GM19452 (cell line): ENCODE data around the gene KCNJ12.

Experiments
- ATAC-seq: cut with Tn5 transposase; IDR thresholded peaks from one replicate; pipeline ENCODE4 v1.9.1; 2021; ENCODE audit not compliant: unreplicated experiment

KCNJ12 gene

DNA sequence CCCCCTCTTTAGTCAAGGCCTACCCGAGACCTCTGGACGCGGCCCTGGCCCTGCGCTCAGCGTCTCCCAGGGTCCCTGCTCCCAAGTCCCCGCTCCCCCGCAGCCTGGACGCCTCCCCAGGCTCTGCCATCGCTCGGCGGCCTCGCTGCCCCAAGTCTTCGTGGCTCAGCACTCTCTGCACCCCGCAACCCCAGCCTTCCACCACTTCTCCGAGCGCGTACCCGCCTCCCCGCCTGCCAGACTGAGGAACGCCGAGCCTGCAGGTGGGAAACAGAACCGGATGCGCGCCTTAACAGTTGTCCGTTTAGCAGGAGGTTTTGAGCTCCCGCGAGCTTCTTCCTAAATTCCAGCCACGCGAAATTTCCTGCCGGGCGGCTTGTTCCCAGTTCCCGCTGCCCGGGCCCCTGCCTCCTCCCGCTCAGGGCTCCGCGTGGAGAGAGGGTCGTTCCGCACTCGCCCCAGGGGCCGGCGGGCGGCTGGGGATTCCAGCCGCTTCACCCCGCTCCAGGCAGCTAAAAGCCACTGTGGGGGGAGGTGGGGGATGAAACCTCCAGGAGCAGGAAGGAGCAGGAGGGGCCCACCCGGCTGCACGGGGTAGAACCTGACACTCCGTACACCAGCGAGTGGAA lies 87.7 kb downstream of the KCNJ12 start:
- ATAC-seq: no peak

DNA sequence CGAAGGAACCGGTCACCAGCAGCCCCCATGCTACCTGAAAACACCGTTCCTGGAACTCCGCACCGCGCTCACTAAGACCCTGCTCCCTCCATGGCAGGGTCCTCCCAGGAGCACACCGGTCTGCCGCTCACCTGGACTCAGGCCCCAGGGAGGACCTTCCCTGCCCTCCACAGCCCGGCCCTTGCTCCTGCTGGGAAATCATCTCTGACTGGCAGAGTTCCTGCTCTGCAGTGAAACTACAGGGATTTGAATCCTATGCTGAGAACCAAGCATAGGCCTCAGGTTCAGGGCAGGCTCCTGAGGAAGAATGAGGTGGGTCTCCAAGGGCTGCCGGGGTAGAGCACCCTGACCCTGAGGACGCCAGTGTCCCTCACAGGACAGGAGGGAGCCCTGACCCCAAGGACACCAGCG lies 88.5 kb downstream of the KCNJ12 start:
- no peak for ATAC-seq

DNA sequence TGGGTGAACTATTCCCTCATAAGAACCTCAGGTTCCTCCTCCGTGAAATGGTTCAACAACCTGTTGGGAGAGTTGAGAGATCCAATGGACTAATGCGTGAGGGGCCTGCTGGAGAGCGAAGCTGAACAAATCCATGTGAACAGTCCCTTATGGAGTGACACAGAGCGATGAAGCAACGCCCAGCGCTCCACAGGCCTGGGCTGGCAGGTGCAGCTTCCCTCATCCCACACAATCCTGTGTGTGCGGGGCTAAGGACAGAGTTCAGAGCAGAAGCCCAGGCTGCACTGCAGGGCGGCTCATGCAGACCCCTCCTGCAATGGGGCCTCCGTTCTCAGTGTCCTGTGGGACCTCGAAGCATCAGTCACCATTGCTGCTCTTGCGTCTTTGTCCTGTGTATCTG lies 90.4 kb downstream of the KCNJ12 start:
- no peak for ATAC-seq

DNA sequence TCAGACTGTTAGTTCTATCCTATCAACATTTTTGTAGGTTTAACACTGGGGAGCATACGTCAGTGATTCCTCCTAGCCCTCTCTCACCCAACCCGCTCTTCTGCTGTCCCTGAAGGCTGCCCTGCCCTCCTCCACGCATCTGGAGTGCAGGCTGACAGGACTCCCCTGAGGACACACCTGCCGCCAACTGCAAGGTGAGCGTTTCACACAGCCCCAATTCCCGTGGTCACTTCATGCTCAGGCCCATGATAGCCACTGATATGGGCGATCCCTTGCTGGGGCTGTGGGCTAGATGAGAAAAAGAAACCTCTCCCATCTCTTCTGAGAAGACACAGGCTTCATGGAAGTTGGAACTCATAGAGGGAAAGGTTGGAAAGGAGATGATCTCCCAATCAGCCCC lies 91.0 kb downstream of the KCNJ12 start:
- ATAC-seq: no peak

DNA sequence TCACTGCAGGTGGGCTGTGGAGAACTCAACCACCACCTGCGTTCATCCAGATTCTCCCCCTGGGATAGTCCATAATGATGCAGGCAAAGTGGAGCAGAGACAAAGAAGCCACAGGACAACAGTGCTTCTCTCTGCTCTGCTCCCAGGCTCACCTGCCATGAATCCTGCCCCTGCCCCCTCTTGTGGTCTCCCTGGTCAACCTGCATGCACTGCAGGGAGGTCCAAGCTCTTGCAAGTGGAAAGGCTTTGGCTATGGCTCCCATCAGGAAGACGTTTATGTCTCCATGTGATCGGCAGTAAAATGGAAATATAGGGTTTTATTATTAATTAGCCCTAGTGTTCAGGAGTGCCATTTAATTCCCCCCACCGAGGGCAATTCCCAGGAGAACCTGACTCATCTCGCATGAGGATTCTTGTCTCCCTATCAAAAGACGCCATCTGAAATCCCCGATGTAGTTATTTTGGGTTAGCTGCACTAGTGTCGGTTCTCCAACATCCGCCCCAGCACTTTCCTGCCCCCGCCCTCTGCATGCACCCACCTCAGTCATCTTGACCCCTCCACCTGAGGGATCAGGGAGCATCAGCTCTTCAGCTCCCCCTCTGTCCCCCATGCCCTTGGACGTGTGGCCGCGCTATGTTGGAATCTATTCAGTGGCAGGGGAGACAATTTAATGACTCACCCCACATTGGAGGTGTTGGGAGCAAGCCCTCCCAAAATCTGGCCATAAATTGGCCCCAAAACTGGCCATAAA lies 91.8 kb downstream of the KCNJ12 start:
- ATAC-seq: no peak
